PC-9 (cell line): ENCODE measurements around the gene KLF7. TPM values are rescaled to one million over a fixed set of nuclear protein-coding genes. Genes with fewer than 3 reads are reported as not detected.

Experiments
- BruUV-seq: library from RNA; stranded (reverse); fragments of 400-500 nt; replicated peaks from 2 replicates; lab custom pipeline; 2021; lab: Mats Ljungman, UMichigan
- CTCF ChIA-PET: fragments of 300-600 bp; sonication (Branson Sonifier 250); formaldehyde crosslinking; loops from one replicate; lab custom pipeline; 2022; ENCODE audit warnings: antibody characterized with exemption; lab: Charles Lee
- POLR2A ChIA-PET: fragments of 300-600 bp; sonication (Branson Sonifier 250); formaldehyde crosslinking; loops from one replicate; lab custom pipeline; 2022; ENCODE audit warnings: antibody characterized with exemption; ENCODE audit not compliant: unreplicated experiment; lab: Charles Lee
- DNase-seq, 2 experiments: peaks; one replicate each; pipeline versions ENCODE4 v3.0.0 to v3.0.0-alpha.2; 2015 to 2022; ENCODE audit warnings: mixed read lengths in 1 of 2
- H2AFZ ChIP-seq: fragments of 200-600 bp; sonication (generic); 2 replicates; pipeline ENCODE4 v1.8.1; 2017; ENCODE audit warnings: antibody characterized with exemption
- H3F3A ChIP-seq: fragments of 200-600 bp; sonication (generic); 2 replicates; pipeline ENCODE4 v1.8.1; 2017; ENCODE audit warnings: antibody characterized with exemption, mild to moderate bottlenecking, low read depth; ENCODE audit not compliant: insufficient read depth
- H3K27ac ChIP-seq: fragments of 200-600 bp; sonication (generic); 2 replicates; pipeline ENCODE4 v1.6.1; 2016; ENCODE audit warnings: mixed run types
- H3K27me3 ChIP-seq: fragments of 200-600 bp; sonication (generic); 2 replicates; pipeline ENCODE4 v1.6.1; 2016; ENCODE audit warnings: low read depth, mixed run types; ENCODE audit not compliant: insufficient read depth
- H3K36me3 ChIP-seq: fragments of 200-600 bp; sonication (generic); 2 replicates; pipeline ENCODE4 v1.6.1; 2016; ENCODE audit warnings: low read depth, mixed run types
- H3K4me1 ChIP-seq: fragments of 200-600 bp; sonication (generic); replicated peaks from 2 replicates; pipeline ENCODE4 v1.6.1; 2016; ENCODE audit warnings: mixed run types; ENCODE audit not compliant: insufficient read depth
- H3K4me2 ChIP-seq: fragments of 200-600 bp; sonication (generic); 2 replicates; pipeline ENCODE4 v1.6.1; 2017; ENCODE audit warnings: mixed run types
- H3K4me3 ChIP-seq: fragments of 200-600 bp; sonication (generic); 2 replicates; pipeline ENCODE4 v1.6.1; 2016; ENCODE audit warnings: mixed run types
- H3K79me2 ChIP-seq: fragments of 200-600 bp; sonication (generic); 2 replicates; pipeline ENCODE4 v1.6.1; 2017; ENCODE audit warnings: low read depth, mixed run types
- H3K9me2 ChIP-seq: fragments of 200-600 bp; sonication (generic); 2 replicates; pipeline ENCODE4 v1.8.1; 2017; ENCODE audit warnings: mild to moderate bottlenecking; ENCODE audit not compliant: insufficient read depth
- H3K9me3 ChIP-seq: fragments of 200-600 bp; sonication (generic); 2 replicates; pipeline ENCODE4 v1.8.1; 2016; ENCODE audit warnings: low read depth; ENCODE audit not compliant: insufficient read depth
- H4K20me1 ChIP-seq: fragments of 200-600 bp; sonication (generic); 2 replicates; pipeline ENCODE4 v1.8.1; 2017; ENCODE audit not compliant: insufficient read depth
- EZH2 ChIP-seq: fragments of 200-600 bp; sonication (generic); IDR thresholded peaks from 2 replicates; pipeline ENCODE4 v1.8.0; 2017; ENCODE audit warnings: antibody characterized with exemption, low read depth
- intact Hi-C: fragments of 100-400 bp; cut with micrococcal nuclease; formaldehyde crosslinking; loops from one replicate; pipeline ENCODE4 v1.10.0; 2022; ENCODE audit not compliant: unreplicated experiment
- total RNA-seq: library from RNA; stranded (reverse); gene quantifications from 2 replicates; pipeline ENCODE4 v1.2.3, GENCODE V29; 2021
- TF ChIP-seq, protein P1 (sequence below): fragments of 200-600 bp; sonication (generic); conservative IDR thresholded peaks from 2 replicates; pipeline ENCODE4 v1.6.1; 2017; ENCODE audit warnings: mixed run types, antibody characterized with exemption, mild to moderate bottlenecking, moderate library complexity

The KLF7 gene
- total RNA-seq, 1 experiment from 2014 or later = 20.0 TPM

DNA sequence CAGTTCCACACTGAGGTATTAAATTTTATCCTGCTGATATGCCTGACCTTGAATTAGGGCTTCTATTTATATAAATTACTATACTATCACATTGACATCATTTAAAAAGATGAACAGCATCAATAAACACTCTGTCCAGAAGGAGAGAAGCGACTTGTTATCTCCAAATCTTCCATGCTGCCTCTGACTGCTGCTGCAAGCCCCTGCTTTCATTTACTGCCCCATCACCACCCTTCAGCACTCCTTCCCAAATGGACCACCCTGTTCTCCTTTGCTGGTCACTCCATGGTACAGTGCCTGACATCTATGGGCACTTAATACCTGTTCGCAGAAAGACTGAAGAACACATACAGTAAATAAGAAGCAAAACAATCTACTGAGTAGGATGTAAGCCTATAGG lies 48.1 kb downstream of the KLF7 start:
- intact Hi-C loops = no loop called here
- CTCF ChIA-PET = interaction anchor here (0.6 kb wide), 1 partner anchor 1092 kb away, joined by 3 read pairs; no protein-coding TSS in a partner anchor

DNA sequence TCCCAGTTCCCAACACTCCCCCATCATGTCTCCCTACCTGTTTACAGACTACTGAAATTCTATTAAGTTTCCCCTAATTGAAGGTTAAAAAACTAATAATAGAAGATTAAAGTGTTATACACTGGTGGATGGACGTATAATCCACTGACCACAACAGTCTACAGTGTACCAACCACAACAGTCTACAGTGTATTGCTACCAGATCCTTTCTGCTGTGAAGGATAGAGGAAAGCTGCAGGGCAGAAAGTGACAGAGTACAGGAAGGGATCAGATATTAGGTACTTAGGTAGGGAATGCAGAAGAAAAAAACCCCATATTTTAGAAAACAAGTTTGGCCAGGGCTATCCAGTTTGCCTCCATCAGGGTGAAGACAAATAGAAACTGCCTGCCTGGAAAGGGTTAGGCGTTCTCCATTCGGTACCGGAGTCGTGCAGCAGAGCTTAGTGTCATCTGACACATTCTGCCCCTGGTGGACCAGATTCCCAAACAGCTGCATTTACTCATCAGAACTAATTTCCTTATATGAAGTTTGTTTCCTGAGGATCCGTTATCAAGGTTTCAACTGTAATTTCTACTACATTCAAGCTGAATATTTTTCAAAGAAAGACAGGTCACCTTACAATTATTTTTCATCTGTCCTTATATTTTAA lies 49.9 kb downstream of the KLF7 start:
- intact Hi-C loops = no loop called here
- Histone ChIP-seq H3K9me2 (no peaks in the 10 kb centered on the region), H3K4me1 (0 out of 2 replicates have a peak, but pooled peaks cover 1% of the 10 kb centered on the region), H4K20me1 (no peaks in the 10 kb centered on the region), H3K27ac (no peak overlapping the region), H3K79me2 (0 out of 2 replicates have a peak, but pooled peaks cover 7% of the 10 kb centered on the region), H2AFZ (no peak overlapping the region), H3K36me3 (no peaks in the 10 kb centered on the region), H3K4me3 (no peak overlapping the region), H3F3A (no peaks in the 10 kb centered on the region), H3K27me3 (no peaks in the 10 kb centered on the region), H3K9me3 (no peaks in the 10 kb centered on the region), H3K4me2 (no peak overlapping the region)
- no TSS peak for BruUV-seq
- CTCF ChIA-PET = no interaction called here
- DNase-seq = no peak
- POLR2A ChIA-PET = no interaction called here
- TF ChIP-seq, protein P1, sequence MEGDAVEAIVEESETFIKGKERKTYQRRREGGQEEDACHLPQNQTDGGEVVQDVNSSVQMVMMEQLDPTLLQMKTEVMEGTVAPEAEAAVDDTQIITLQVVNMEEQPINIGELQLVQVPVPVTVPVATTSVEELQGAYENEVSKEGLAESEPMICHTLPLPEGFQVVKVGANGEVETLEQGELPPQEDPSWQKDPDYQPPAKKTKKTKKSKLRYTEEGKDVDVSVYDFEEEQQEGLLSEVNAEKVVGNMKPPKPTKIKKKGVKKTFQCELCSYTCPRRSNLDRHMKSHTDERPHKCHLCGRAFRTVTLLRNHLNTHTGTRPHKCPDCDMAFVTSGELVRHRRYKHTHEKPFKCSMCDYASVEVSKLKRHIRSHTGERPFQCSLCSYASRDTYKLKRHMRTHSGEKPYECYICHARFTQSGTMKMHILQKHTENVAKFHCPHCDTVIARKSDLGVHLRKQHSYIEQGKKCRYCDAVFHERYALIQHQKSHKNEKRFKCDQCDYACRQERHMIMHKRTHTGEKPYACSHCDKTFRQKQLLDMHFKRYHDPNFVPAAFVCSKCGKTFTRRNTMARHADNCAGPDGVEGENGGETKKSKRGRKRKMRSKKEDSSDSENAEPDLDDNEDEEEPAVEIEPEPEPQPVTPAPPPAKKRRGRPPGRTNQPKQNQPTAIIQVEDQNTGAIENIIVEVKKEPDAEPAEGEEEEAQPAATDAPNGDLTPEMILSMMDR = no peak
- TF ChIP-seq EZH2 = no peak

More for the DNA sequence above, 48.1 kb downstream of the KLF7 start:
- Histone ChIP-seq H3F3A (no peaks in the 10 kb centered on the region; the same call in 1 of the 2 replicates), H2AFZ (no peak overlapping the region), H3K4me3 (no peak overlapping the region), H3K4me2 (no peak overlapping the region), H3K79me2 (peaks cover 8% of the 10 kb centered on the region; the same call in 1 of the 2 replicates), H3K36me3 (no peaks in the 10 kb centered on the region), H3K27me3 (no peaks in the 10 kb centered on the region), H3K27ac (no peak overlapping the region), H3K4me1 (peaks cover 19% of the 10 kb centered on the region), H3K9me3 (no peaks in the 10 kb centered on the region), H4K20me1 (no peaks in the 10 kb centered on the region), H3K9me2 (no peaks in the 10 kb centered on the region)
- TF ChIP-seq, protein P1 = no peak
- POLR2A ChIA-PET = no interaction called here
- no peak for DNase-seq
- BruUV-seq = no TSS peak

- TF ChIP-seq, protein P1 = no peak
- no peak for TF ChIP-seq EZH2
- no peaks in the 10 kb centered on the region for H3K9me3 ChIP-seq
- ChIA-PET POLR2A (no interaction called here), CTCF (no interaction called here)
- H3K27ac ChIP-seq = no peak overlapping the region
- H3F3A ChIP-seq = no peaks in the 10 kb centered on the region
- no peak overlapping the region for H3K4me3 ChIP-seq
- H3K36me3 ChIP-seq = no peaks in the 10 kb centered on the region
- intact Hi-C loops = no loop called here
- no peaks in the 10 kb centered on the region for H3K27me3 ChIP-seq
- H3K4me1 ChIP-seq = no peaks in the 10 kb centered on the region
- no peak for DNase-seq
- H3K9me2 ChIP-seq = no peaks in the 10 kb centered on the region
- no peak overlapping the region for H2AFZ ChIP-seq
- H3K79me2 ChIP-seq = no peaks in the 10 kb centered on the region
- H3K4me2 ChIP-seq = no peak overlapping the region
- H4K20me1 ChIP-seq = no peaks in the 10 kb centered on the region
- no TSS peak for BruUV-seq
Observed at GRCh38 chr2:207113414-207113813, 52.3 kb downstream of the KLF7 start.
